PFSK-1 (cell line): ENCODE measurements around the gene KIF19.

Experiments used
- POLR2AphosphoS5 ChIP-seq: IDR thresholded peaks from 2 replicates; pipeline ENCODE4 v1.6.1; 2012; ENCODE audit warnings: low read depth, mild to moderate bottlenecking, control low read depth, low read length, moderate library complexity
- TAF1 ChIP-seq: IDR thresholded peaks from 2 replicates; pipeline ENCODE4 v1.6.1; 2012; ENCODE audit warnings: low read length, control low read depth, borderline replicate concordance; ENCODE audit not compliant: insufficient read depth
- TF ChIP-seq, protein P1 (sequence below), 2 experiments: IDR thresholded peaks; 2 replicates each; pipeline versions ENCODE4 v1.6.1 to v1.8.0; 2011 to 2012; ENCODE audit warnings: low read depth in 2 of 2, low read length in 2 of 2, control low read depth in 1 of 2, inconsistent platforms in 1 of 2, mild to moderate bottlenecking in 1 of 2, moderate library complexity in 1 of 2; ENCODE audit not compliant: insufficient read depth in 1 of 2

DNA sequence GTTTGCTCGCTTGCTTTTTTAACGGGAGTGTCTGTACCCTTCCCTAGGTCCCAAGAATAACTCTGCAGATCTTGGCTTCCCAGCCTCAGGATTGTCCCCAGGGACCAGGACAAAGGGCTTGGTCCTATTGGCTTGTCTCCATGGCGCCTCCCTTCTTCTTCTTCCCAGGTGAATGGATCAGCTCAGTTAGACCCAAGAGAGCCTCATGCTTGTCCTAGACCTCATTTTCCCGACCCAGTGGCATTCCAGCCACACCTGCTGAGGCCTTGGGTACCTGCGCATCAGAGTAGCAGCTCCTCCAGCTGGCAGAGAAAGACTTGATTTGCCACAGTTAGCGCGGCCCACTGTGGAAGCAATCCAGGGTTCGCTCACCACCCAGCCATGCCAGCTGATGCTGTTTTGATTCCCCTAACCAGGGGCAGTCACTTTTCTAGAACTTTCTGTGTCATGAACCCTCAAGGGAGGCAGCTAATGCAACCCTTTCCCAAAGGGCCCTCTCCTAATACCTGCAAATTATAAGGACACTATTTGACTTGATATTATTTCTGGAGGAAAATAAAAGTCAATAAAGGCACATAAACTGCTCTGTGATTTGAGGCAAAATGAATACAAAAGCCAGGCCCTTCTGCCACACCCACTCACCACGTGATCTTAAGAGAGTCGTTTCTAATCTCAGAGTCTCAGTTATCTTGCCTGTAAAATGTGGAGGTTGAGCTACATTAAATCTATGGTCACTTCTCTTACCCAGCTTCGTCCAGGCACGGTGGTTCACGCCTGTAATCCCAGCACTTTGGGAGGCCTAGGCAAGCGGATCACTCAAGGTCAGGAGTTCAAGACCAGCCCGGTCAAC, 55.2 kb downstream of the KIF19 start:
- TF ChIP-seq TAF1 (no peak), POLR2AphosphoS5 (no peak)
- TF ChIP-seq, protein P1, sequence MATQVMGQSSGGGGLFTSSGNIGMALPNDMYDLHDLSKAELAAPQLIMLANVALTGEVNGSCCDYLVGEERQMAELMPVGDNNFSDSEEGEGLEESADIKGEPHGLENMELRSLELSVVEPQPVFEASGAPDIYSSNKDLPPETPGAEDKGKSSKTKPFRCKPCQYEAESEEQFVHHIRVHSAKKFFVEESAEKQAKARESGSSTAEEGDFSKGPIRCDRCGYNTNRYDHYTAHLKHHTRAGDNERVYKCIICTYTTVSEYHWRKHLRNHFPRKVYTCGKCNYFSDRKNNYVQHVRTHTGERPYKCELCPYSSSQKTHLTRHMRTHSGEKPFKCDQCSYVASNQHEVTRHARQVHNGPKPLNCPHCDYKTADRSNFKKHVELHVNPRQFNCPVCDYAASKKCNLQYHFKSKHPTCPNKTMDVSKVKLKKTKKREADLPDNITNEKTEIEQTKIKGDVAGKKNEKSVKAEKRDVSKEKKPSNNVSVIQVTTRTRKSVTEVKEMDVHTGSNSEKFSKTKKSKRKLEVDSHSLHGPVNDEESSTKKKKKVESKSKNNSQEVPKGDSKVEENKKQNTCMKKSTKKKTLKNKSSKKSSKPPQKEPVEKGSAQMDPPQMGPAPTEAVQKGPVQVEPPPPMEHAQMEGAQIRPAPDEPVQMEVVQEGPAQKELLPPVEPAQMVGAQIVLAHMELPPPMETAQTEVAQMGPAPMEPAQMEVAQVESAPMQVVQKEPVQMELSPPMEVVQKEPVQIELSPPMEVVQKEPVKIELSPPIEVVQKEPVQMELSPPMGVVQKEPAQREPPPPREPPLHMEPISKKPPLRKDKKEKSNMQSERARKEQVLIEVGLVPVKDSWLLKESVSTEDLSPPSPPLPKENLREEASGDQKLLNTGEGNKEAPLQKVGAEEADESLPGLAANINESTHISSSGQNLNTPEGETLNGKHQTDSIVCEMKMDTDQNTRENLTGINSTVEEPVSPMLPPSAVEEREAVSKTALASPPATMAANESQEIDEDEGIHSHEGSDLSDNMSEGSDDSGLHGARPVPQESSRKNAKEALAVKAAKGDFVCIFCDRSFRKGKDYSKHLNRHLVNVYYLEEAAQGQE (IDR thresholded peaks at IDR 0.05; ENCODE audit: insufficient read depth in 1 of 2, low read depth in 2 of 2, low read length in 2 of 2), result no peak
